HEK293 (cell line): ENCODE data around the gene TSPAN14.

Experiments used
- CTCF ChIA-PET: fragments of 350-600 bp; formaldehyde crosslinking; extraction: SDS; loops from one replicate; lab custom pipeline; 2021; ENCODE audit warnings: antibody characterized with exemption; lab: Yijun Ruan, JAX
- POLR2A ChIA-PET: fragments of 300-600 bp; formaldehyde crosslinking; extraction: SDS; loops from one replicate; lab custom pipeline; 2020; ENCODE audit warnings: antibody characterized with exemption, inconsistent platforms; lab: Yijun Ruan, JAX
- H3K27ac ChIP-seq: fragments of 200-500 bp; sonication (Bioruptor generic); 2 replicates; pipeline ENCODE4 v1.5.1; 2014; ENCODE audit warnings: low read depth, low read length, control low read depth, inconsistent platforms; ENCODE audit errors: extremely low read depth
- H3K36me3 ChIP-seq, 2 experiments: fragments of 200-500 bp in 1 of 2; sonication (Bioruptor generic) in 1 of 2; 1 replicate in 1 of 2; 2 replicates in 1 of 2; pipeline ENCODE4 v1.5.1; 2014 to 2017; ENCODE audit warnings: inconsistent platforms in 2 of 2, low read length in 2 of 2; ENCODE audit not compliant: control insufficient read depth in 2 of 2, insufficient read depth in 1 of 2
- H3K4me1 ChIP-seq: fragments of 200-500 bp; sonication (Bioruptor generic); 2 replicates; pipeline ENCODE4 v1.5.1; 2014; ENCODE audit warnings: mild to moderate bottlenecking, low read length, inconsistent platforms; ENCODE audit not compliant: control insufficient read depth, insufficient read depth
- H3K4me3 ChIP-seq: 2 replicates; pipeline ENCODE4 v1.5.1; 2011; ENCODE audit warnings: low read depth, mild to moderate bottlenecking, control low read depth, low read length, moderate library complexity
- H3K9me3 ChIP-seq: fragments of 200-500 bp; sonication (Bioruptor generic); 2 replicates; pipeline ENCODE4 v1.5.1; 2014; ENCODE audit warnings: low read depth, low read length, inconsistent platforms; ENCODE audit not compliant: control insufficient read depth, insufficient read depth
- FEZF1 ChIP-seq: fragments of 450-650 bp; formaldehyde crosslinking; IDR thresholded peaks from 2 replicates; pipeline ENCODE4 v1.5.1; 2016; ENCODE audit warnings: missing biosample characterization, missing genetic modification characterization
- HOXC10 ChIP-seq: sonication (generic); formaldehyde crosslinking; IDR thresholded peaks from 2 replicates; pipeline ENCODE4 v1.8.1; 2023; ENCODE audit warnings: mild to moderate bottlenecking, missing genetic modification reagents
- KLF9 ChIP-seq: fragments of 450-650 bp; formaldehyde crosslinking; IDR thresholded peaks from 2 replicates; pipeline ENCODE4 v1.5.1; 2016; ENCODE audit warnings: missing biosample characterization, missing genetic modification characterization, low read depth
- PBX3 ChIP-seq: sonication (generic); formaldehyde crosslinking; IDR thresholded peaks from 2 replicates; pipeline ENCODE4 v1.8.1; 2022; ENCODE audit warnings: mild to moderate bottlenecking, moderate library complexity, missing genetic modification reagents
- PRDM10 ChIP-seq: fragments of 450-650 bp; formaldehyde crosslinking; IDR thresholded peaks from 2 replicates; pipeline ENCODE4 v1.5.1; 2016; ENCODE audit warnings: missing biosample characterization, missing genetic modification characterization
- REPIN1 ChIP-seq: fragments of 450-650 bp; formaldehyde crosslinking; IDR thresholded peaks from 2 replicates; pipeline ENCODE4 v1.5.1; 2017; ENCODE audit warnings: missing biosample characterization, missing genetic modification characterization, low read depth
- SCRT1 ChIP-seq: fragments of 450-650 bp; formaldehyde crosslinking; IDR thresholded peaks from 2 replicates; pipeline ENCODE4 v1.5.1; 2016; ENCODE audit warnings: missing biosample characterization, missing genetic modification characterization, borderline replicate concordance
- TCF7L2 ChIP-seq: IDR thresholded peaks from 2 replicates; pipeline ENCODE4 v1.6.1; 2011; ENCODE audit warnings: low read depth, mild to moderate bottlenecking, inconsistent platforms, low read length, moderate library complexity, borderline replicate concordance
- ZBTB48 ChIP-seq: fragments of 450-650 bp; formaldehyde crosslinking; IDR thresholded peaks from 2 replicates; pipeline ENCODE4 v1.5.1; 2016; ENCODE audit warnings: missing biosample characterization, missing genetic modification characterization
- ZNF174 ChIP-seq: fragments of 450-650 bp; formaldehyde crosslinking; IDR thresholded peaks from 2 replicates; pipeline ENCODE4 v1.5.0; 2017; ENCODE audit warnings: missing biosample characterization, mild to moderate bottlenecking, missing genetic modification characterization
- ZNF175 ChIP-seq: fragments of 450-650 bp; formaldehyde crosslinking; IDR thresholded peaks from 2 replicates; pipeline ENCODE4 v1.5.1; 2016; ENCODE audit warnings: missing biosample characterization, missing genetic modification characterization
- ZNF26 ChIP-seq: fragments of 450-650 bp; formaldehyde crosslinking; IDR thresholded peaks from 2 replicates; pipeline ENCODE4 v1.5.1; 2016; ENCODE audit warnings: missing biosample characterization, missing genetic modification characterization
- ZNF354C ChIP-seq: fragments of 450-650 bp; formaldehyde crosslinking; IDR thresholded peaks from 2 replicates; pipeline ENCODE4 v1.5.1; 2016; ENCODE audit warnings: missing biosample characterization, missing genetic modification characterization, low read depth, borderline replicate concordance
- ZNF423 ChIP-seq: fragments of 450-650 bp; formaldehyde crosslinking; IDR thresholded peaks from 2 replicates; pipeline ENCODE4 v1.5.1; 2016; ENCODE audit warnings: missing biosample characterization, missing genetic modification characterization
- ZNF488 ChIP-seq: fragments of 450-650 bp; formaldehyde crosslinking; IDR thresholded peaks from 2 replicates; pipeline ENCODE4 v1.5.1; 2016; ENCODE audit warnings: missing biosample characterization, missing genetic modification characterization
- ZNF510 ChIP-seq: fragments of 450-650 bp; formaldehyde crosslinking; IDR thresholded peaks from 2 replicates; pipeline ENCODE4 v1.5.1; 2018; ENCODE audit warnings: mild to moderate bottlenecking, missing genetic modification characterization, missing biosample characterization; ENCODE audit not compliant: insufficient replicate concordance
- ZNF514 ChIP-seq: fragments of 450-650 bp; formaldehyde crosslinking; IDR thresholded peaks from 2 replicates; pipeline ENCODE4 v1.5.1; 2016; ENCODE audit warnings: missing biosample characterization, missing genetic modification characterization
- ZNF521 ChIP-seq: fragments of 450-650 bp; formaldehyde crosslinking; IDR thresholded peaks from 2 replicates; pipeline ENCODE4 v1.5.1; 2017; ENCODE audit warnings: missing biosample characterization, mild to moderate bottlenecking, missing genetic modification characterization
- ZNF530 ChIP-seq: fragments of 450-650 bp; formaldehyde crosslinking; IDR thresholded peaks from 2 replicates; pipeline ENCODE4 v1.5.1; 2016; ENCODE audit warnings: low read depth, missing biosample characterization, missing genetic modification characterization
- ZNF544 ChIP-seq: fragments of 450-650 bp; formaldehyde crosslinking; IDR thresholded peaks from 2 replicates; pipeline ENCODE4 v1.5.0; 2017; ENCODE audit warnings: missing biosample characterization, missing genetic modification characterization
- ZNF600 ChIP-seq: fragments of 450-650 bp; formaldehyde crosslinking; IDR thresholded peaks from 2 replicates; pipeline ENCODE4 v1.5.1; 2016; ENCODE audit warnings: missing biosample characterization, missing genetic modification characterization
- ZNF621 ChIP-seq: fragments of 450-650 bp; formaldehyde crosslinking; IDR thresholded peaks from 2 replicates; pipeline ENCODE4 v1.5.1; 2017; ENCODE audit warnings: missing biosample characterization, missing genetic modification characterization

TSPAN14 gene

GRCh38 chr10:80553436-80553835 is 99.3 kb downstream of the TSPAN14 start (continued):
- TF ChIP-seq ZNF354C (tag by site-specific recombination) (no peak), PBX3 (CRISPR knock-in tag) (no peak)

- Histone ChIP-seq H3K9me3 (no peaks in the 10 kb centered on the region), H3K27ac (no peak overlapping the region), H3K4me1 (no peaks in the 10 kb centered on the region), H3K36me3 (no peaks in the 10 kb centered on the region), H3K4me3 (no peak overlapping the region)
- ChIA-PET CTCF (no interaction called here), POLR2A (no interaction called here)
- TF ChIP-seq FEZF1 (tag by site-specific recombination) (no peak), REPIN1 (tag by site-specific recombination) (no peak), ZNF521 (no peak), ZNF621 (tag by site-specific recombination) (no peak), ZNF488 (tag by site-specific recombination) (no peak), ZNF26 (tag by site-specific recombination) (no peak), HOXC10 (CRISPR knock-in tag) (no peak), ZNF530 (tag by site-specific recombination) (no peak), SCRT1 (tag by site-specific recombination) (no peak), ZBTB48 (tag by site-specific recombination) (no peak)
Measured at GRCh38 chr10:80554050-80554449, 99.9 kb downstream of the TSPAN14 start.

- no peak for TF ChIP-seq ZNF600
- no peak for TF ChIP-seq KLF9 (tag by site-specific recombination)
- no peak for TF ChIP-seq ZNF423 (tag by site-specific recombination)
- no peak for TF ChIP-seq ZNF544
- no peak for TF ChIP-seq ZNF175
- TF ChIP-seq ZNF510 (tag by site-specific recombination): no peak
- no peak for TF ChIP-seq ZNF514 (tag by site-specific recombination)
- no peak for TF ChIP-seq PRDM10 (tag by site-specific recombination)
- no peak for TF ChIP-seq ZNF174 (tag by site-specific recombination)
- TF ChIP-seq TCF7L2: no peak
- Histone ChIP-seq H3K4me3 (no peak overlapping the region), H3K27ac (no peak overlapping the region), H3K36me3 (no peaks in the 10 kb centered on the region), H3K4me1 (no peaks in the 10 kb centered on the region), H3K9me3 (no peaks in the 10 kb centered on the region)
- ChIA-PET POLR2A (no interaction called here), CTCF (interaction anchor here (0.6 to 1.1 kb wide), 2 partner anchors 9 to 11 kb away, joined by 3 to 4 read pairs; no protein-coding TSS in a partner anchor)
Measured at GRCh38 chr10:80555415-80555814, 101.3 kb downstream of the TSPAN14 start.
